ENCODE results near the gene CD47.

DNA sequence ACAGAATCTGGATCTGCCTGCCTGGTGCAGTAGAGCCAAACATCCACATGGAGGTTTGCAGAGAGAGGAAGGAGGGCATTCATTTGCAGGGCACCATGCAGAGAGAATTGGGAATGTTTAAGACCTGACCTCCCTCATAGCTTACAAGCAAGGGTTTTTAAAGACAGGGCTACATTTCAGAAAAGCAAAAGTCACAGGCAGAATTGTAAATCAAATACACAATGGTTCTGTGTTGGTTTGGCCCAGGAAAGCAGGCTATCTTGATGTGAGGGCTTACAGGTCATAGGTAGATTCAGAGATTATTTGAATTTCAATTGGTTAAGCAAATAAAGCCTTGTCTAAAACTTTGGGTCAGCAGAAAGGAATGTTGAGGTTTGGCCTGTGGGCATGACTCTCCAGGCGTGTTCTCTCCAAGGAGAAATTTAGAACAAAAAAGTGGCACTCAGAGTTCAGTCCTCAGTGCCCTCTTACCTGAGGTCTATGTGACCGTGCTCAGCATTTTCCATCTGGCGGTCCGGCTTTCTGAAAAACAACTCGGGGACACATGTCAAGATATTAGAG lies 91.5 kb downstream of the CD47 start:
- TF ChIP-seq, protein P1, sequence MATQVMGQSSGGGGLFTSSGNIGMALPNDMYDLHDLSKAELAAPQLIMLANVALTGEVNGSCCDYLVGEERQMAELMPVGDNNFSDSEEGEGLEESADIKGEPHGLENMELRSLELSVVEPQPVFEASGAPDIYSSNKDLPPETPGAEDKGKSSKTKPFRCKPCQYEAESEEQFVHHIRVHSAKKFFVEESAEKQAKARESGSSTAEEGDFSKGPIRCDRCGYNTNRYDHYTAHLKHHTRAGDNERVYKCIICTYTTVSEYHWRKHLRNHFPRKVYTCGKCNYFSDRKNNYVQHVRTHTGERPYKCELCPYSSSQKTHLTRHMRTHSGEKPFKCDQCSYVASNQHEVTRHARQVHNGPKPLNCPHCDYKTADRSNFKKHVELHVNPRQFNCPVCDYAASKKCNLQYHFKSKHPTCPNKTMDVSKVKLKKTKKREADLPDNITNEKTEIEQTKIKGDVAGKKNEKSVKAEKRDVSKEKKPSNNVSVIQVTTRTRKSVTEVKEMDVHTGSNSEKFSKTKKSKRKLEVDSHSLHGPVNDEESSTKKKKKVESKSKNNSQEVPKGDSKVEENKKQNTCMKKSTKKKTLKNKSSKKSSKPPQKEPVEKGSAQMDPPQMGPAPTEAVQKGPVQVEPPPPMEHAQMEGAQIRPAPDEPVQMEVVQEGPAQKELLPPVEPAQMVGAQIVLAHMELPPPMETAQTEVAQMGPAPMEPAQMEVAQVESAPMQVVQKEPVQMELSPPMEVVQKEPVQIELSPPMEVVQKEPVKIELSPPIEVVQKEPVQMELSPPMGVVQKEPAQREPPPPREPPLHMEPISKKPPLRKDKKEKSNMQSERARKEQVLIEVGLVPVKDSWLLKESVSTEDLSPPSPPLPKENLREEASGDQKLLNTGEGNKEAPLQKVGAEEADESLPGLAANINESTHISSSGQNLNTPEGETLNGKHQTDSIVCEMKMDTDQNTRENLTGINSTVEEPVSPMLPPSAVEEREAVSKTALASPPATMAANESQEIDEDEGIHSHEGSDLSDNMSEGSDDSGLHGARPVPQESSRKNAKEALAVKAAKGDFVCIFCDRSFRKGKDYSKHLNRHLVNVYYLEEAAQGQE (IDR thresholded peaks at IDR 0.05; ENCODE audit: low read depth): no peak
- TF ChIP-seq POLR2AphosphoS5 (IDR thresholded peaks at IDR 0.05; ENCODE audit: low read depth, low read length): no peak
- no peak for TF ChIP-seq POLR2A (IDR thresholded peaks at IDR 0.05; ENCODE audit: borderline replicate concordance, extremely low read depth, insufficient read depth, insufficient read length)
- no peak for TF ChIP-seq CEBPB (IDR thresholded peaks at IDR 0.05; ENCODE audit: low read depth)
- TF ChIP-seq, protein P2, sequence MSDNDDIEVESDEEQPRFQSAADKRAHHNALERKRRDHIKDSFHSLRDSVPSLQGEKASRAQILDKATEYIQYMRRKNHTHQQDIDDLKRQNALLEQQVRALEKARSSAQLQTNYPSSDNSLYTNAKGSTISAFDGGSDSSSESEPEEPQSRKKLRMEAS (IDR thresholded peaks at IDR 0.05): no peak
- TF ChIP-seq, protein P3, sequence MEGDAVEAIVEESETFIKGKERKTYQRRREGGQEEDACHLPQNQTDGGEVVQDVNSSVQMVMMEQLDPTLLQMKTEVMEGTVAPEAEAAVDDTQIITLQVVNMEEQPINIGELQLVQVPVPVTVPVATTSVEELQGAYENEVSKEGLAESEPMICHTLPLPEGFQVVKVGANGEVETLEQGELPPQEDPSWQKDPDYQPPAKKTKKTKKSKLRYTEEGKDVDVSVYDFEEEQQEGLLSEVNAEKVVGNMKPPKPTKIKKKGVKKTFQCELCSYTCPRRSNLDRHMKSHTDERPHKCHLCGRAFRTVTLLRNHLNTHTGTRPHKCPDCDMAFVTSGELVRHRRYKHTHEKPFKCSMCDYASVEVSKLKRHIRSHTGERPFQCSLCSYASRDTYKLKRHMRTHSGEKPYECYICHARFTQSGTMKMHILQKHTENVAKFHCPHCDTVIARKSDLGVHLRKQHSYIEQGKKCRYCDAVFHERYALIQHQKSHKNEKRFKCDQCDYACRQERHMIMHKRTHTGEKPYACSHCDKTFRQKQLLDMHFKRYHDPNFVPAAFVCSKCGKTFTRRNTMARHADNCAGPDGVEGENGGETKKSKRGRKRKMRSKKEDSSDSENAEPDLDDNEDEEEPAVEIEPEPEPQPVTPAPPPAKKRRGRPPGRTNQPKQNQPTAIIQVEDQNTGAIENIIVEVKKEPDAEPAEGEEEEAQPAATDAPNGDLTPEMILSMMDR (IDR thresholded peaks at IDR 0.05 in 2 of 3, conservative IDR thresholded peaks at IDR 0.05 in 1 of 3; ENCODE audit: borderline replicate concordance in 1 of 3, insufficient read depth in 1 of 3, low read depth in 2 of 3, low read length in 2 of 3): peak in 2 of 3 experiments; percentile 1 to 22; a peak in 1 of 6 replicates
- TF ChIP-seq EZH2 (IDR thresholded peaks at IDR 0.05): no peak
- TF ChIP-seq CBX3 (IDR thresholded peaks at IDR 0.05; ENCODE audit: low read depth): no peak
- no peak for TF ChIP-seq JUND (IDR thresholded peaks at IDR 0.05)
- TF ChIP-seq YY1 (IDR thresholded peaks at IDR 0.05; ENCODE audit: extremely low read depth, insufficient replicate concordance, low read depth, low read length): no peak
